ENCODE results near the gene PIEZO2. TPM values are rescaled to one million over a fixed set of nuclear protein-coding genes. Genes with fewer than 3 reads are reported as not detected.

Gene PIEZO2
- total RNA-seq, 1 donor from 2014 or later, result 5.3 TPM

DNA sequence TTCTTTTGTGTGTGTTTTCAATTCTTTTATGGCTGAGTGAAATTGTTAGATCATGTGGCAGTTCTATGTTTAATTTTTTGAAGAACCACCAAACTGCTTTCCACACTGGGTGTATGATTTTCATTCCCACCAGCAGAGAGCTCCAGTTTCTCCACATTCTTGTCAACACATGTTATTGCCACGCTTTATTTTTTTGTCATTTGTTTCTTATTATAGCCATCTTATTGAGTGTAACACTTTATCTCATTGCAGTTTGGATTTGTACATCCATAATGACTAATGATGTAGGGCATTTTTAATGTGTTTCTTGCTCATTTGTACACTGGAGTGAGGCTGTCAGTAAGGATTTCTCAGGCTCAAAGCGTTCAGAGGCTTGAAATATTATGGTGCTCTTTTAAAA is 184.2 kb downstream of the PIEZO2 start:
- H2AFZ ChIP-seq (ENCODE audit: low read depth, low read length), result no peak overlapping the region
- H4K20me1 ChIP-seq (ENCODE audit: insufficient read depth, low read length), result no peaks in the 10 kb centered on the region
- H3K9ac ChIP-seq (ENCODE audit: low read length), result no peak overlapping the region
- DNase-seq (ENCODE audit: low read depth), result no peak
- no peak overlapping the region for H3K4me3 ChIP-seq (ENCODE audit: insufficient read depth, low read depth, low read length)
- Mint-ChIP-seq H3K27me3 (ENCODE audit: low read depth, unreplicated experiment) (no peaks in the 10 kb centered on the region), H3K4me1 (ENCODE audit: low read depth, unreplicated experiment) (no peaks in the 10 kb centered on the region), H3K36me3 (ENCODE audit: low read depth, unreplicated experiment) (no peaks in the 10 kb centered on the region), H3K4me3 (ENCODE audit: unreplicated experiment) (no peak overlapping the region), H3K27ac (ENCODE audit: unreplicated experiment) (no peak overlapping the region), H3K9me3 (ENCODE audit: unreplicated experiment) (peaks cover 5% of the 10 kb centered on the region)
- no peaks in the 10 kb centered on the region for H3K36me3 ChIP-seq (ENCODE audit: insufficient read depth, low read length)
- H3K79me2 ChIP-seq (ENCODE audit: insufficient read depth, low read length), result no peaks in the 10 kb centered on the region
- no peak for FAIRE-seq
- H3K9me3 ChIP-seq (ENCODE audit: insufficient read depth, low read depth, low read length), result no peaks in the 10 kb centered on the region
- no peak overlapping the region for H3K27ac ChIP-seq (ENCODE audit: low read depth, low read length)
- no peaks in the 10 kb centered on the region for H3K27me3 ChIP-seq (ENCODE audit: insufficient read depth, low read length)
- H3K4me2 ChIP-seq (ENCODE audit: low read length), result no peak overlapping the region
- no peak for TF ChIP-seq EZH2 (IDR thresholded peaks at IDR 0.05; ENCODE audit: insufficient read depth, low read length)
- TF ChIP-seq, protein P1, sequence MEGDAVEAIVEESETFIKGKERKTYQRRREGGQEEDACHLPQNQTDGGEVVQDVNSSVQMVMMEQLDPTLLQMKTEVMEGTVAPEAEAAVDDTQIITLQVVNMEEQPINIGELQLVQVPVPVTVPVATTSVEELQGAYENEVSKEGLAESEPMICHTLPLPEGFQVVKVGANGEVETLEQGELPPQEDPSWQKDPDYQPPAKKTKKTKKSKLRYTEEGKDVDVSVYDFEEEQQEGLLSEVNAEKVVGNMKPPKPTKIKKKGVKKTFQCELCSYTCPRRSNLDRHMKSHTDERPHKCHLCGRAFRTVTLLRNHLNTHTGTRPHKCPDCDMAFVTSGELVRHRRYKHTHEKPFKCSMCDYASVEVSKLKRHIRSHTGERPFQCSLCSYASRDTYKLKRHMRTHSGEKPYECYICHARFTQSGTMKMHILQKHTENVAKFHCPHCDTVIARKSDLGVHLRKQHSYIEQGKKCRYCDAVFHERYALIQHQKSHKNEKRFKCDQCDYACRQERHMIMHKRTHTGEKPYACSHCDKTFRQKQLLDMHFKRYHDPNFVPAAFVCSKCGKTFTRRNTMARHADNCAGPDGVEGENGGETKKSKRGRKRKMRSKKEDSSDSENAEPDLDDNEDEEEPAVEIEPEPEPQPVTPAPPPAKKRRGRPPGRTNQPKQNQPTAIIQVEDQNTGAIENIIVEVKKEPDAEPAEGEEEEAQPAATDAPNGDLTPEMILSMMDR (IDR thresholded peaks at IDR 0.05; ENCODE audit: insufficient read depth, low read depth, low read length), result no peak
- no peaks in the 10 kb centered on the region for H3K4me1 ChIP-seq (ENCODE audit: insufficient read depth, low read length)

DNA sequence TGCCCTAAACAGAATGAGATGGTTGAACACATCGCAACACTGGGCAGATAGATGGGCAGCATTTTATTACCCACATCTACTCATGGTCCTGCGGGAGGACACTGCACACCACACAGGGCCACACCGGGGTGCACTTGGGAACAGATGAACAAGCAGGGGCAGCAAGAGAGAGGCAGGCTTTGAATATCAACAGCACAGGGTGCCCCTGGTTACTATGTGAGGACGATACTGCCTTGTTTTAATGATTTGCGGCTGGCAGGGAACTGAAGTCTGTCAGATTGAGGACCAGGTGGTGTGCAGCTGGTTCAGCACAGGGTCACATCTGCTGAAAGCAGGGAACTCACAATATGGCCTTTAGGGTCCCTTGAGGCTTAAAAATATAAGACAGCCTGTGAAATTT is 195.7 kb downstream of the PIEZO2 start:
- Histone ChIP-seq H3K27ac (ENCODE audit: low read depth, low read length) (no peak overlapping the region), H3K79me2 (ENCODE audit: insufficient read depth, low read length) (no peaks in the 10 kb centered on the region), H3K9ac (ENCODE audit: low read length) (no peak overlapping the region), H3K9me3 (ENCODE audit: insufficient read depth, low read depth, low read length) (no peaks in the 10 kb centered on the region), H3K4me2 (ENCODE audit: low read length) (no peak overlapping the region), H3K36me3 (ENCODE audit: insufficient read depth, low read length) (no peaks in the 10 kb centered on the region), H3K27me3 (ENCODE audit: insufficient read depth, low read length) (no peaks in the 10 kb centered on the region), H4K20me1 (ENCODE audit: insufficient read depth, low read length) (no peaks in the 10 kb centered on the region), H2AFZ (ENCODE audit: low read depth, low read length) (no peak overlapping the region), H3K4me1 (ENCODE audit: insufficient read depth, low read length) (no peaks in the 10 kb centered on the region), H3K4me3 (ENCODE audit: insufficient read depth, low read depth, low read length) (no peak overlapping the region)
- FAIRE-seq, result no peak
- Mint-ChIP-seq H3K9me3 (ENCODE audit: unreplicated experiment) (peaks cover 2% of the 10 kb centered on the region), H3K36me3 (ENCODE audit: low read depth, unreplicated experiment) (no peaks in the 10 kb centered on the region), H3K27ac (ENCODE audit: unreplicated experiment) (no peak overlapping the region), H3K4me1 (ENCODE audit: low read depth, unreplicated experiment) (no peaks in the 10 kb centered on the region), H3K27me3 (ENCODE audit: low read depth, unreplicated experiment) (no peaks in the 10 kb centered on the region), H3K4me3 (ENCODE audit: unreplicated experiment) (no peak overlapping the region)
- TF ChIP-seq, protein P1 (IDR thresholded peaks at IDR 0.05; ENCODE audit: insufficient read depth, low read depth, low read length), result no peak
- TF ChIP-seq EZH2 (IDR thresholded peaks at IDR 0.05; ENCODE audit: insufficient read depth, low read length), result no peak
- DNase-seq (ENCODE audit: low read depth), result no peak

DNA sequence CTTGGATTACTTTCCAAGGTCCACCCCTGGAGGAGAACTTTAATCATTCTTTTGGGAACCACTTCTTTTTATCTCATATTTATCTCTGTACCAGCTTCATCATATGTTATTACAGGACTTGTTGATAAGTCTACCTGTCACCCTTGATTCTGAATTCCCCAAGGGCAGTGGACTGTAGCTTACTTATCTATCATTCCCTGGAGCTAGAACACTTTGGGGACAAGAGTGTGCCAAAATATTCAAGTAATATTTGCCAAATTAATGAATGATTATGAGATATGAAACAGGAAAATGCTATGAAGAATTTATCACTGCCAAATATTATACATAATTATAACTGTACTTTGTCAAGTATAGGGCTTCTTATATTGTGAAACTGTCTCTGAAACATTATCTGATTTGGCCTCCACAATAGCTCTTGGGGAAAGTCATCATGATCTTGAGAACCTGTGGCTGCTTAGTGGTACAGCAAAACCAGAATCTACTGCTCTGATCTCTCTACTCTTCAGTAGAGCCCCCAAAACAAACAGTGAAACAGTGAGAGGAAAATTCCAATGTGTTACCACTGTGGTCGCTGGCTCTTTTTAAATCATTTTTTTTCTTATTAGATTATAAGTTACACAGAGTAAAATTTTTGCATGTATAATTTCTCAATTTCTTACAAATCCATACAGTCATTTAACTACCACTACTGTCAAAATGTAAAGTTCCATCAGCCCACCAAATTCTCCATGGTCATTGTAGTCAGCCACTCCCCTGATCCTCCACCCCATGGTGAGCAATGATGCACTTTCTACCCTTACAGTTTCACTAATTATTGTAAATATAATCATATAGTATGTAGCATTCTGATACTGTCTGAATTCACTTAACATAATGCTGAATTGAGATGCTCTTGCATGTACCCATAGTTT is 197.5 kb downstream of the PIEZO2 start:
- Histone ChIP-seq H3K4me2 (ENCODE audit: low read length) (no peak overlapping the region), H2AFZ (ENCODE audit: low read depth, low read length) (no peak overlapping the region), H3K27me3 (ENCODE audit: insufficient read depth, low read length) (no peaks in the 10 kb centered on the region), H3K4me1 (ENCODE audit: insufficient read depth, low read length) (no peaks in the 10 kb centered on the region), H3K27ac (ENCODE audit: low read depth, low read length) (no peak overlapping the region), H3K79me2 (ENCODE audit: insufficient read depth, low read length) (no peaks in the 10 kb centered on the region), H3K9me3 (ENCODE audit: insufficient read depth, low read depth, low read length) (no peaks in the 10 kb centered on the region), H3K9ac (ENCODE audit: low read length) (no peak overlapping the region), H3K36me3 (ENCODE audit: insufficient read depth, low read length) (no peaks in the 10 kb centered on the region), H3K4me3 (ENCODE audit: insufficient read depth, low read depth, low read length) (no peak overlapping the region), H4K20me1 (ENCODE audit: insufficient read depth, low read length) (no peaks in the 10 kb centered on the region)
- Mint-ChIP-seq H3K4me1 (ENCODE audit: low read depth, unreplicated experiment) (no peaks in the 10 kb centered on the region), H3K27me3 (ENCODE audit: low read depth, unreplicated experiment) (no peaks in the 10 kb centered on the region), H3K4me3 (ENCODE audit: unreplicated experiment) (no peak overlapping the region), H3K9me3 (ENCODE audit: unreplicated experiment) (peaks cover 2% of the 10 kb centered on the region), H3K27ac (ENCODE audit: unreplicated experiment) (no peak overlapping the region), H3K36me3 (ENCODE audit: low read depth, unreplicated experiment) (no peaks in the 10 kb centered on the region)
- DNase-seq (ENCODE audit: low read depth), result no peak
- FAIRE-seq, result no peak
- TF ChIP-seq, protein P1 (IDR thresholded peaks at IDR 0.05; ENCODE audit: insufficient read depth, low read depth, low read length), result no peak
- TF ChIP-seq EZH2 (IDR thresholded peaks at IDR 0.05; ENCODE audit: insufficient read depth, low read length), result no peak
